Panc1 (cell line): ENCODE results near the gene VPS45.

Experiments used
- CTCF ChIP-seq: fragments of 450-650 bp; IDR thresholded peaks from 2 replicates; pipeline ENCODE4 v1.5.1; 2017; ENCODE audit warnings: mild to moderate bottlenecking
- POLR2AphosphoS5 ChIP-seq: IDR thresholded peaks from 2 replicates; pipeline ENCODE4 v1.6.1; 2012; ENCODE audit warnings: mild to moderate bottlenecking, low read depth, low read length, moderate library complexity
- SIN3A ChIP-seq: IDR thresholded peaks from 2 replicates; pipeline ENCODE4 v1.6.1; 2012; ENCODE audit warnings: low read depth, mild to moderate bottlenecking, low read length, moderate library complexity, borderline replicate concordance; ENCODE audit not compliant: insufficient read depth
- TCF7L2 ChIP-seq: IDR thresholded peaks from 2 replicates; pipeline ENCODE4 v1.6.1; 2011; ENCODE audit warnings: mild to moderate bottlenecking, low read depth, low read length, inconsistent platforms

- TF ChIP-seq CTCF (no peak), SIN3A (no peak), POLR2AphosphoS5 (no peak), TCF7L2 (no peak)
Measured at GRCh38 chr1:150110116-150110515, 42.5 kb downstream of the VPS45 start.
